ENCODE data around the gene TTC28.

TTC28 gene

DNA sequence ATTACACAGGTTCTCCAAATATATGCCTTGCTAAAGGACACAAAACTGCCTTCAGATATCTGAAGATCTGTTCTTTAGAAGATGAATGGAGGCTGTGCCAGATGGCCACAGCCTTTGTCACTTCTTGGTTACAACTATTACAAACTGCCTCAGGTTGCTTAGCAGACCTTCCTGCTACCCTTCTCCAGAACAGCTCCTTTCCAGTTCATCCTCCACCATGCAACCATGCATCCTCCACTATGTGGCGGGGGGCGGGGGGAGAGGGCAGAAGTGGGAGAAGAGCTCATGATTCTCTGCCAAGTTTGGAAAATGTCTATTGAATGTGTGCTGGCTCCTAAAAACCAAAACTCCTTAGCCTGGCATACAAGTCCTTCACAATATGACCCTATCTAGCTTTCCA is 267.5 kb downstream of the TTC28 start:
- H3K4me3 ChIP-seq (ENCODE audit: low read depth, low read length) = no peak overlapping the region
- ChIA-PET CTCF (no interaction called here), POLR2A (interaction anchor here (0.7 kb wide), 1 partner anchor 92 kb away, joined by 4 read pairs; no protein-coding TSS in a partner anchor)
- TF ChIP-seq ZBTB17 (tag by site-specific recombination; IDR thresholded peaks at IDR 0.05) (no peak), ZNF341 (tag by site-specific recombination; IDR thresholded peaks at IDR 0.05; ENCODE audit: low read depth) (peak; percentile 63; the same call in 1 of the 2 replicates)
- H3K9me3 ChIP-seq (ENCODE audit: control insufficient read depth, insufficient read depth, low read depth, low read length) = no peaks in the 10 kb centered on the region
- peaks cover 17% of the 10 kb centered on the region for H3K4me1 ChIP-seq (ENCODE audit: control insufficient read depth, insufficient read depth, low read length)
- no peaks in the 10 kb centered on the region for H3K36me3 ChIP-seq (ENCODE audit: control insufficient read depth in 2 of 2, insufficient read depth in 1 of 2, low read length in 2 of 2)
- H3K27ac ChIP-seq (ENCODE audit: extremely low read depth, low read depth, low read length) = no peak overlapping the region

DNA sequence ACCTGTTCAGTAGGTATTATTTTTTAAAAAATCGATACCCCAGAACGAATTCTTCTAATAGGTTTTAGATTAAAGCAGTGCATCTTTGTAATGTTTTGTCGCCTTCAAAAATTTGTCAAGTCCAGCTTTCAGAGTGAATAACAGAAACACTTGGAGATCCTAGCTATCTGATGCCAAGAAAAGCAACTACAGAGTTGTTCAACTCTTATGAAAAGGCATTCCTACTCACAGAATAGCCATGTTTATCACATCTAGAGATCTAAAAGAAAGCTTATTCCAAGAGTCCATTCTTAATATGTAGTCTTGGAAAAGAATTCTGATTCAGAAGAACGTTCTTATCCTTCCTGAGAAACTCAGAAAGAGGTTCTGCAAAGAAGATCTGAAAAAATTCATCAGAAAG is 268.5 kb downstream of the TTC28 start:
- Histone ChIP-seq H3K36me3 (ENCODE audit: control insufficient read depth in 2 of 2, insufficient read depth in 1 of 2, low read length in 2 of 2) (no peaks in the 10 kb centered on the region), H3K4me3 (ENCODE audit: low read depth, low read length) (no peak overlapping the region), H3K27ac (ENCODE audit: extremely low read depth, low read depth, low read length) (no peak overlapping the region), H3K9me3 (ENCODE audit: control insufficient read depth, insufficient read depth, low read depth, low read length) (no peaks in the 10 kb centered on the region), H3K4me1 (ENCODE audit: control insufficient read depth, insufficient read depth, low read length) (peaks cover 17% of the 10 kb centered on the region)
- POLR2A ChIA-PET = interaction anchor here (0.6 kb wide), 1 partner anchor 366 kb away, joined by 3 read pairs; no protein-coding TSS in a partner anchor
- CTCF ChIA-PET = no interaction called here
- TF ChIP-seq ZNF184 (tag by site-specific recombination; IDR thresholded peaks at IDR 0.05) = no peak
- no peak for TF ChIP-seq ZNF292 (tag by site-specific recombination; IDR thresholded peaks at IDR 0.05; ENCODE audit: borderline replicate concordance, low read depth)
- no peak for TF ChIP-seq ZNF274 (IDR thresholded peaks at IDR 0.05; ENCODE audit: low read length)
- TF ChIP-seq ZNF274 (tag by site-specific recombination; IDR thresholded peaks at IDR 0.05; ENCODE audit: borderline replicate concordance) = no peak
- no peak for TF ChIP-seq KLF16 (tag by site-specific recombination; IDR thresholded peaks at IDR 0.05)
- TF ChIP-seq SP3 (tag by site-specific recombination; IDR thresholded peaks at IDR 0.05) = no peak
- no peak for TF ChIP-seq ZNF221 (tag by site-specific recombination; IDR thresholded peaks at IDR 0.05; ENCODE audit: borderline replicate concordance)
- TF ChIP-seq ZBTB20 (tag by site-specific recombination; IDR thresholded peaks at IDR 0.05) = no peak
- no peak for TF ChIP-seq WT1 (tag by site-specific recombination; IDR thresholded peaks at IDR 0.05)
- TF ChIP-seq, protein P1, sequence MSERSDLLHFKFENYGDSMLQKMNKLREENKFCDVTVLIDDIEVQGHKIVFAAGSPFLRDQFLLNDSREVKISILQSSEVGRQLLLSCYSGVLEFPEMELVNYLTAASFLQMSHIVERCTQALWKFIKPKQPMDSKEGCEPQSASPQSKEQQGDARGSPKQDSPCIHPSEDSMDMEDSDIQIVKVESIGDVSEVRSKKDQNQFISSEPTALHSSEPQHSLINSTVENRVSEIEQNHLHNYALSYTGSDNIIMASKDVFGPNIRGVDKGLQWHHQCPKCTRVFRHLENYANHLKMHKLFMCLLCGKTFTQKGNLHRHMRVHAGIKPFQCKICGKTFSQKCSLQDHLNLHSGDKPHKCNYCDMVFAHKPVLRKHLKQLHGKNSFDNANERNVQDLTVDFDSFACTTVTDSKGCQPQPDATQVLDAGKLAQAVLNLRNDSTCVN (tag by site-specific recombination; optimal IDR thresholded peaks at IDR 0.05) = no peak
- no peak for TF ChIP-seq ZFP69B (tag by site-specific recombination; IDR thresholded peaks at IDR 0.05)
- TF ChIP-seq ZSCAN23 (tag by site-specific recombination; IDR thresholded peaks at IDR 0.05) = no peak
- TF ChIP-seq, protein P2, sequence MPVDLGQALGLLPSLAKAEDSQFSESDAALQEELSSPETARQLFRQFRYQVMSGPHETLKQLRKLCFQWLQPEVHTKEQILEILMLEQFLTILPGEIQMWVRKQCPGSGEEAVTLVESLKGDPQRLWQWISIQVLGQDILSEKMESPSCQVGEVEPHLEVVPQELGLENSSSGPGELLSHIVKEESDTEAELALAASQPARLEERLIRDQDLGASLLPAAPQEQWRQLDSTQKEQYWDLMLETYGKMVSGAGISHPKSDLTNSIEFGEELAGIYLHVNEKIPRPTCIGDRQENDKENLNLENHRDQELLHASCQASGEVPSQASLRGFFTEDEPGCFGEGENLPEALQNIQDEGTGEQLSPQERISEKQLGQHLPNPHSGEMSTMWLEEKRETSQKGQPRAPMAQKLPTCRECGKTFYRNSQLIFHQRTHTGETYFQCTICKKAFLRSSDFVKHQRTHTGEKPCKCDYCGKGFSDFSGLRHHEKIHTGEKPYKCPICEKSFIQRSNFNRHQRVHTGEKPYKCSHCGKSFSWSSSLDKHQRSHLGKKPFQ (tag by site-specific recombination; IDR thresholded peaks at IDR 0.05) = no peak
- TF ChIP-seq, protein P3, sequence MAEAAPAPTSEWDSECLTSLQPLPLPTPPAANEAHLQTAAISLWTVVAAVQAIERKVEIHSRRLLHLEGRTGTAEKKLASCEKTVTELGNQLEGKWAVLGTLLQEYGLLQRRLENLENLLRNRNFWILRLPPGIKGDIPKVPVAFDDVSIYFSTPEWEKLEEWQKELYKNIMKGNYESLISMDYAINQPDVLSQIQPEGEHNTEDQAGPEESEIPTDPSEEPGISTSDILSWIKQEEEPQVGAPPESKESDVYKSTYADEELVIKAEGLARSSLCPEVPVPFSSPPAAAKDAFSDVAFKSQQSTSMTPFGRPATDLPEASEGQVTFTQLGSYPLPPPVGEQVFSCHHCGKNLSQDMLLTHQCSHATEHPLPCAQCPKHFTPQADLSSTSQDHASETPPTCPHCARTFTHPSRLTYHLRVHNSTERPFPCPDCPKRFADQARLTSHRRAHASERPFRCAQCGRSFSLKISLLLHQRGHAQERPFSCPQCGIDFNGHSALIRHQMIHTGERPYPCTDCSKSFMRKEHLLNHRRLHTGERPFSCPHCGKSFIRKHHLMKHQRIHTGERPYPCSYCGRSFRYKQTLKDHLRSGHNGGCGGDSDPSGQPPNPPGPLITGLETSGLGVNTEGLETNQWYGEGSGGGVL (tag by site-specific recombination; IDR thresholded peaks at IDR 0.05) = no peak
- TF ChIP-seq, protein P4, sequence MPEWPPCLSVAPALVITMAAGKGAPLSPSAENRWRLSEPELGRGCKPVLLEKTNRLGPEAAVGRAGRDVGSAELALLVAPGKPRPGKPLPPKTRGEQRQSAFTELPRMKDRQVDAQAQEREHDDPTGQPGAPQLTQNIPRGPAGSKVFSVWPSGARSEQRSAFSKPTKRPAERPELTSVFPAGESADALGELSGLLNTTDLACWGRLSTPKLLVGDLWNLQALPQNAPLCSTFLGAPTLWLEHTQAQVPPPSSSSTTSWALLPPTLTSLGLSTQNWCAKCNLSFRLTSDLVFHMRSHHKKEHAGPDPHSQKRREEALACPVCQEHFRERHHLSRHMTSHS (tag by site-specific recombination; IDR thresholded peaks at IDR 0.05) = no peak
- TF ChIP-seq BCL11A (tag by site-specific recombination; IDR thresholded peaks at IDR 0.05; ENCODE audit: low read depth) = no peak
- no peak for TF ChIP-seq ZNF560 (tag by site-specific recombination; IDR thresholded peaks at IDR 0.05; ENCODE audit: borderline replicate concordance)
- no peak for TF ChIP-seq ZNF214 (tag by site-specific recombination; IDR thresholded peaks at IDR 0.05; ENCODE audit: borderline replicate concordance)
- TF ChIP-seq GLIS2 (tag by site-specific recombination; IDR thresholded peaks at IDR 0.05) = no peak
- TF ChIP-seq ZNF16 (tag by site-specific recombination; IDR thresholded peaks at IDR 0.05; ENCODE audit: low read depth) = no peak

Data from HEK293 (cell line).